ENCODE measurements around the gene MLLT1.

Gene MLLT1

DNA sequence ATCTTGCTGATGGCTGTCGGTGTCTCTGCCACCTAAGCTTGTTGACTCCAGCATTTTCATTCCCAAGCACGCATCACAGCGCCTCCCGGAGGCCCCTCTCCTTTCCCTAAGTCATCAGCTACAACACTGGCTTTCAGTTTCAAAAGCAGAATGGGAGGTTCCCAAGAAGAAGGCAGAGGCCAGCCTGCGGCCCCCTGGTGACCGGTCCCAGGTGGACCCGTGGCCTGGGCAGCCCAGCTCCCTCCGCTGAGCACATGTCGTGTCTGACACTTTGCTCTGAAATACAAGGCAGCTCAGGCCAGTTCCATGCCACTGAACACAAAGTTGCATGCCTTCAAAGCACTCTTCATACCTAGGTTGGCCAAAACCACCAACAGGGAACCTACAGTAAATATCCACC lies 8.5 kb downstream of the MLLT1 start:
- Histone ChIP-seq H3K36me3 (ENCODE audit: control insufficient read depth, low read length) (peaks cover 27% of the 10 kb centered on the region), H3F3A (ENCODE audit: control insufficient read depth, insufficient read depth) (no peaks in the 10 kb centered on the region), H3K27me3 (ENCODE audit: control insufficient read depth, low read length) (no peaks in the 10 kb centered on the region), H4K20me1 (ENCODE audit: control insufficient read depth, insufficient read depth, low read depth, low read length) (peaks cover 16% of the 10 kb centered on the region), H3K79me2 (ENCODE audit: control insufficient read depth, low read length) (peaks cover 89% of the 10 kb centered on the region), H3K4me3 (ENCODE audit: low read length) (no peak overlapping the region), H3K4me2 (ENCODE audit: low read length) (no peak overlapping the region), H3K9me2 (replicated peaks; ENCODE audit: control insufficient read depth, low read length) (no peaks in the 10 kb centered on the region), H3K4me1 (ENCODE audit: control insufficient read depth, low read length) (no peaks in the 10 kb centered on the region), H3K27ac (ENCODE audit: low read depth, low read length) (no peak overlapping the region), H3K9me3 (ENCODE audit: control insufficient read depth, insufficient read depth, low read length) (no peaks in the 10 kb centered on the region)
- no peak for TF ChIP-seq EZH2phosphoT487 (IDR thresholded peaks at IDR 0.05; ENCODE audit: borderline replicate concordance, low read length)
- TF ChIP-seq, protein P1, sequence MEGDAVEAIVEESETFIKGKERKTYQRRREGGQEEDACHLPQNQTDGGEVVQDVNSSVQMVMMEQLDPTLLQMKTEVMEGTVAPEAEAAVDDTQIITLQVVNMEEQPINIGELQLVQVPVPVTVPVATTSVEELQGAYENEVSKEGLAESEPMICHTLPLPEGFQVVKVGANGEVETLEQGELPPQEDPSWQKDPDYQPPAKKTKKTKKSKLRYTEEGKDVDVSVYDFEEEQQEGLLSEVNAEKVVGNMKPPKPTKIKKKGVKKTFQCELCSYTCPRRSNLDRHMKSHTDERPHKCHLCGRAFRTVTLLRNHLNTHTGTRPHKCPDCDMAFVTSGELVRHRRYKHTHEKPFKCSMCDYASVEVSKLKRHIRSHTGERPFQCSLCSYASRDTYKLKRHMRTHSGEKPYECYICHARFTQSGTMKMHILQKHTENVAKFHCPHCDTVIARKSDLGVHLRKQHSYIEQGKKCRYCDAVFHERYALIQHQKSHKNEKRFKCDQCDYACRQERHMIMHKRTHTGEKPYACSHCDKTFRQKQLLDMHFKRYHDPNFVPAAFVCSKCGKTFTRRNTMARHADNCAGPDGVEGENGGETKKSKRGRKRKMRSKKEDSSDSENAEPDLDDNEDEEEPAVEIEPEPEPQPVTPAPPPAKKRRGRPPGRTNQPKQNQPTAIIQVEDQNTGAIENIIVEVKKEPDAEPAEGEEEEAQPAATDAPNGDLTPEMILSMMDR (IDR thresholded peaks at IDR 0.05; ENCODE audit: low read depth, low read length, poor library complexity, severe bottlenecking) = peak; percentile 31

DNA sequence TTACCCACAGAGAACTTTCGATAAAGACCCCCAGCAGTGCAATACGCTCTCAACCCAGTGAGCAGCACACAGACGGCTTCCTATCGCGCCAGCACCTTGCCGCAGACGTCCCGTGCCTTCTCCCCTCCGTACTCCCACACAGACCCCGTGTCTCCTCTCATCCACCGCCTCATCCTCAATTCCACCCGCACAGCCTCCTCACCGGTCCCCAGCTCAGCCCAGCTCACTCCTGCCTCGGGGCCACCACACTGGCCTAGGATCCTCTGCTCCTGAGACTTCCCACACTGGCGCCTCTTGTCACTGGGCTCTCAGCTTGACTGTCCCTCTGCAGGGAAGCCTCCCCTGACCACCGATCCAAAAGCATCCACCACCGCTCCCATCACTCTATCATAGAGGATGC lies 9.0 kb downstream of the MLLT1 start:
- no peak overlapping the region for H3K4me2 ChIP-seq (ENCODE audit: low read length)
- no peaks in the 10 kb centered on the region for H3K9me3 ChIP-seq (ENCODE audit: control insufficient read depth, insufficient read depth, low read length)
- H3K4me1 ChIP-seq (ENCODE audit: control insufficient read depth, low read length) = no peaks in the 10 kb centered on the region
- no peaks in the 10 kb centered on the region for H3K9me2 ChIP-seq (replicated peaks; ENCODE audit: control insufficient read depth, low read length)
- no peak for TF ChIP-seq EZH2phosphoT487 (IDR thresholded peaks at IDR 0.05; ENCODE audit: borderline replicate concordance, low read length)
- H3K27ac ChIP-seq (ENCODE audit: low read depth, low read length) = no peak overlapping the region
- H3K27me3 ChIP-seq (ENCODE audit: control insufficient read depth, low read length) = no peaks in the 10 kb centered on the region
- H4K20me1 ChIP-seq (ENCODE audit: control insufficient read depth, insufficient read depth, low read depth, low read length) = peaks cover 14% of the 10 kb centered on the region
- H3F3A ChIP-seq (ENCODE audit: control insufficient read depth, insufficient read depth) = no peaks in the 10 kb centered on the region
- peaks cover 23% of the 10 kb centered on the region for H3K36me3 ChIP-seq (ENCODE audit: control insufficient read depth, low read length)
- peaks cover 89% of the 10 kb centered on the region for H3K79me2 ChIP-seq (ENCODE audit: control insufficient read depth, low read length)
- H3K4me3 ChIP-seq (ENCODE audit: low read length) = no peak overlapping the region

DNA sequence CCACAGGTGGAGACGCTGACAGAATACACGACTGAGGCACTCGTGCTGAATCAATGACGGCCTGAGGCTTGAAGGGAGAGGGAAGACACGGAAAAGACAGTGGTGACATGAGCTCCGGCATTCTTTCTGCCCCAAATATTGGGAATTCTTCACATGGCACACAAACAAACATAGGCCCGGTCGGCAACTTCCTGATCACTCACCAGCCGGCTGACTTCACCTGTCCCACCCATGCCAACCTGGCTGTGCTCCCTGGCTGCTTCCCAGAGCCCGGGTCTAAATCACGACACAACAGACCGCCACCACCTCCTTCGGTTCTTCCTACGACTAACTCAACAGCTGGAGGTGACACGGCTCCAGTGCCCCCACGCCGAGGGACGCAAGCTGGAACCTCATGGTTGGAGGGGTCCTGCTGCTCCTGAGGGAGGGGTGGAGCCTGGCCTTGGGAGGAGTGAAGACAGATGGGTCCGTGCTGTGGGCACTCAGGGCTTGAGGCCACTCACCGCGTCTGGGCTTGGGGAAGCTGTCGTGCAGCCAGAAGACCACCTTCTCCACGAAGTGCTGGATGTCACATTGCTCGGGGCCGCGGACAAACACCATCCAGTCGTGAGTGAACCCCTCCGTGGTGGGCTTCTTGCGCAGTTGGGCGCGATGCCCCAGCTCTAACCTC lies 9.6 kb downstream of the MLLT1 start:
- no peak overlapping the region for H3K4me2 ChIP-seq (ENCODE audit: low read length)
- no peaks in the 10 kb centered on the region for H3K4me1 ChIP-seq (ENCODE audit: control insufficient read depth, low read length)
- TF ChIP-seq EZH2phosphoT487 (IDR thresholded peaks at IDR 0.05; ENCODE audit: borderline replicate concordance, low read length) = no peak
- TF ChIP-seq, protein P1 (IDR thresholded peaks at IDR 0.05; ENCODE audit: low read depth, low read length, poor library complexity, severe bottlenecking) = no peak
- peaks cover 22% of the 10 kb centered on the region for H3K36me3 ChIP-seq (ENCODE audit: control insufficient read depth, low read length)
- peaks cover 87% of the 10 kb centered on the region for H3K79me2 ChIP-seq (ENCODE audit: control insufficient read depth, low read length)
- no peaks in the 10 kb centered on the region for H3K9me3 ChIP-seq (ENCODE audit: control insufficient read depth, insufficient read depth, low read length)
- no peak overlapping the region for H3K4me3 ChIP-seq (ENCODE audit: low read length)
- peaks cover 8% of the 10 kb centered on the region for H4K20me1 ChIP-seq (ENCODE audit: control insufficient read depth, insufficient read depth, low read depth, low read length)
- no peaks in the 10 kb centered on the region for H3K9me2 ChIP-seq (replicated peaks; ENCODE audit: control insufficient read depth, low read length)
- no peaks in the 10 kb centered on the region for H3F3A ChIP-seq (ENCODE audit: control insufficient read depth, insufficient read depth)
- no peaks in the 10 kb centered on the region for H3K27me3 ChIP-seq (ENCODE audit: control insufficient read depth, low read length)
- H3K27ac ChIP-seq (ENCODE audit: low read depth, low read length) = no peak overlapping the region

DNA sequence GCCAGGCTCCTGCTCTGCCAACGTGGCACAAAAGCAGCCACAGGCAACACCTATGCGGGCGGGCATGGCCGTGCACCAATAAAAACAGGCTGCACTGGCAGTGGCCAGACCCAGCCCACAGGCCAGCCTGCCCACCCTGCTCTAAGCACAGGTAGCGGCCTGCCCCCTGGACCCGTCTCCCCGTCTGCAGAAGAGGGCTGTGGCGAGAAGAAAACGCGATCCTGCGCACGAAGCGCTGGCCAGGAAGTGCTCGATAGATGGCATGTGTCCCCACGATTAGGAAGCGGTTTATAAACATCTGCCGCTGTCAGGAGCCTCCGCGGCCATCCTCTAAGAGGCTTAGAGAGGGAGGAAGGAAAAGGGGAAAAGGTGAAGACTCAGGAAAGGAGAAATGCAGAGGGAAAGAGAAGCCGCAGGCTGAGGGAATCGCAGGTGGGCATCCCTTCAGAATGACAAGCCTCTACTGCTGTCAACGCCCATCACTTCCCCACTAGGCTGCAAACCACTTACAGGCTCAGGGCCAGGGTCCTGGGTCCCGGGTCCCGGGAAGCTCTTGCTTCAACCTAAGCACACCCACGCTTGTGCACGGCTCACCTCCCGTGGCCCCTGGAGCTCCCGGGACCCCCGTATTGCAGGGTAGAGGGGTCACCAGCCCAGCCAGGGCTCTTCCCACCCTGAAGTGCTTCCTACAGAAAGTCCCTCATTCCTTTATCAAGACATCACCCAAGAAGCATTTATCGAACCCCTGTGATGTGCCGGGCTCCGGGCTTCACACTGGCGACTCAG lies 10.5 kb downstream of the MLLT1 start:
- Histone ChIP-seq H4K20me1 (ENCODE audit: control insufficient read depth, insufficient read depth, low read depth, low read length) (peaks cover 6% of the 10 kb centered on the region; the same call in 1 of the 2 replicates), H3K79me2 (ENCODE audit: control insufficient read depth, low read length) (peaks cover 83% of the 10 kb centered on the region)

More for the DNA sequence above, 10.5 kb downstream of the MLLT1 start:
- H3K4me2 ChIP-seq (ENCODE audit: low read length) = no peak overlapping the region
- H3K4me1 ChIP-seq (ENCODE audit: control insufficient read depth, low read length) = no peaks in the 10 kb centered on the region
- H3K27ac ChIP-seq (ENCODE audit: low read depth, low read length) = no peak overlapping the region
- H3K9me2 ChIP-seq (replicated peaks; ENCODE audit: control insufficient read depth, low read length) = no peaks in the 10 kb centered on the region
- no peak overlapping the region for H3K4me3 ChIP-seq (ENCODE audit: low read length)
- no peaks in the 10 kb centered on the region for H3K9me3 ChIP-seq (ENCODE audit: control insufficient read depth, insufficient read depth, low read length)
- no peaks in the 10 kb centered on the region for H3F3A ChIP-seq (ENCODE audit: control insufficient read depth, insufficient read depth)
- peaks cover 22% of the 10 kb centered on the region for H3K36me3 ChIP-seq (ENCODE audit: control insufficient read depth, low read length)
- TF ChIP-seq EZH2phosphoT487 (IDR thresholded peaks at IDR 0.05; ENCODE audit: borderline replicate concordance, low read length) = no peak
- TF ChIP-seq, protein P1 (IDR thresholded peaks at IDR 0.05; ENCODE audit: low read depth, low read length, poor library complexity, severe bottlenecking) = no peak
- H3K27me3 ChIP-seq (ENCODE audit: control insufficient read depth, low read length) = no peaks in the 10 kb centered on the region
